ENCODE results near the gene SCGB1A1.

GRCh38 chr11:62472063-62472884, 53.4 kb downstream of the SCGB1A1 start:
- TF ChIP-seq CTCF (IDR thresholded peaks at IDR 0.05; ENCODE audit: low read depth, low read length, missing input control) (no peak), RAD21 (IDR thresholded peaks at IDR 0.05) (no peak), REST (IDR thresholded peaks at IDR 0.05) (no peak), FOXA1 (IDR thresholded peaks at IDR 0.05) (no peak), JUND (IDR thresholded peaks at IDR 0.05) (no peak), YY1 (IDR thresholded peaks at IDR 0.05) (no peak), TAF1 (conservative IDR thresholded peaks at IDR 0.05) (no peak), ATF3 (IDR thresholded peaks at IDR 0.05) (no peak), ZBTB33 (IDR thresholded peaks at IDR 0.05) (no peak), GABPA (IDR thresholded peaks at IDR 0.05 in 1 of 2, conservative IDR thresholded peaks at IDR 0.05 in 1 of 2) (no peak), MAX (IDR thresholded peaks at IDR 0.05) (no peak), EGR1 (IDR thresholded peaks at IDR 0.05; ENCODE audit: low read depth in 2 of 2) (no peak)

All from liver (tissue), 3 donors.